Embryonic facial prominence (tissue), 1 donor: ENCODE data around the gene DCT.
"Not testable (repeated sequence)": the region's sequence is repeated elsewhere in the genome, so short reads cannot be mapped to it uniquely, and the experiment has no call there.

ENCODE experiments used
- DNase-seq: peaks from one replicate; pipeline ENCODE4 v3.0.0-alpha.2; 2016; ENCODE audit errors: extremely low spot score

Gene DCT

DNA sequence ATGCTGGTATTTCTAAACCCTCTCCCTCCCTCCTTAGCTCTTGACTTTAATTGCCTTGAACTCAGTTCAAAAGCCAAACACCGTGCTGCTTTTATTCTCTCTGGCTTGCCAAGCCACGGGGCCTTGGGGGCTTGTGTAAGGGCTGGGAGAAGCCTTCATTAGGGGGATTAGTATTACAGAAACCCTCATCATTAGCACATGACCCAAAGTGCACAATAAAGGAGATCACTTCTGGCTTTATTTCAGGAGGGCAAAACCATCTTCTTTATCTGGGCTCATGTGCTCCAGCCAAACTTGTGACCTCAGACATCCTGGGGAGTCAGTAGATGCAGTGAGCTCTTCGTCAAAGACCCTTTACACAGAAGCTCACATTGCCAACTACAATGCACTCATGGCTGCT lies at the start of gene DCT:
Gene DCT, minus strand, starts transcription at position 67 of the 400 bp plus-strand sequence. CDS start 427 bp downstream, outside the sequence.
- DNase-seq: no peak

- DNase-seq: not testable (repeated sequence)
Observed at GRCh38 chr13:94526956-94527355, 47.5 kb upstream of the DCT start.

DNA sequence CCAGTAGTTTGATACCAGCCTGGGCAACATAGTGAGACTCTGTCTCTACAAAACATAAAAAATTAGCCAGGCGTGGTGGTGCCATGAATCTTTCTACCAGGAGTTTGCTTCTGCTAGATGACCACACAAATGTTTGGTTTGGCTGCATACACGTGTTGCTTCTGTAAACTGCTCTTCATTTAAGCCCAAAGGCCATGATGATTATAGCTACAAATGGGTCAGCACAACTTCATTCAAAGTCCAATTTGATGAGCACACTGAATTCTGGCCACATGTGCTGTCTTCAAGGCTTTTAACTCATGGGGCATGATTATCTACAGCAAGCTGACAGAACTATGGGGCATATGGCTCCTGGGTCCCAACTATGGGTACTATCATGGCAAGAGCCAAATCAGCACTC lies 46.3 kb upstream of the DCT start:
- DNase-seq: no peak

DNA sequence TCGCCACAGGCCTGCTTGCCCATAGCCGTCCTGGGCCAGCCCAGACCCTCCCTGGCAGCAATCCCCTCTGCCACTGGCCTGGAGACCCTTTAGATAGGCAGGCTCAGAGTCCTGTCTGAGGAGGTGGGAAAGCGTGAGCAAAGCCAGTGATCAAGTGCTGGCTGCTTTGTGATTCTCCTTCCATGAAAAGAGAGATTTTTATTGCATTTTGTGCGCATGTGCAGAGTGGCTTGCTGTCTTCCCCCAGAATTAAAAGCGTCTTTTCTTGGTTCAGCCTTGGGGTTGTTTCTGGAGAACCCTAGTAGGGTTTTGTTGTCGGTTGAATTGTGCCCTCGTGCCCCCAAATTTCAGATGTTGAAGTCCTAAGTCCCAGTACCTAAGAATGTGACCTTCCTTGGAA lies 44.9 kb upstream of the DCT start:
- DNase-seq: no peak

- DNase-seq: no peak
Observed at GRCh38 chr13:94520001-94520400, 40.5 kb upstream of the DCT start.

DNA sequence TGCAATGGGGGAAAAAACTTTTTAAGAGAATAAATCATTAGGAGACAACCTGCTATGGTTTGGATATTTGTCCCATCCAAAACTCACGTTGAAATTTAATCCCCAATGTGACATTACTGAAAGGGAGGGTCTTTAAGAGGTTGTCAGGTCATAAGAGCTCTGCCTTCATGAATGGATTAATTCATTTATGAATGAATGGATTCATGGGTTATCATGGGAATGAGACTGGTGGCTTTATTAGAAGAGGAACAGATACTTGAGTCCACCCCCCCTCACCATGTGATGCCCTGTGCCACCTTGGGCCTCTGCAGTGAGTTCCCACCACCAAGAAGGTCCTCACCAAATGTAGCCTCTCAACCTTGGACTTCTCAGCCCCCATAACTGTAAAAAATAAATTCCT lies 37.0 kb upstream of the DCT start:
- DNase-seq: no peak

DNA sequence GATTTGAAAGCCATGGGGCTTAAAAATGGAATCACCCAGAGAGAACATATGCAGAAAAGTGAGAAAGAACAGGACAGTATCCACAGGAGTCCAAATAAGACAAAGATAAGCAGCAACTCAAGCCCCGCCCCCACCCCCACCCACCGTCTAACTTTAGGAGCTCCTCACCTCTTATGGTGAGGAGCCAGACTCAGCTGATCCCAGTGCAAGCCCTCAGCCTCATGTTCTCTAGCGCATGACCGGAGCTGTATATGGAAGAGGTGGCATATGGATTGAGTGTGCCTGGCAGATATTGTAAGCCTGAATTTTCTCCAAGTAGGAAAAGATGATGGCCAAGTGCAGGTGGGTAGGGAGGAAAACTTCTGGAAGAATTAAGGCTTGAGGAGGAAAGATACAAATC lies 36.4 kb upstream of the DCT start:
- DNase-seq: no peak

GRCh38 chr13:94515374-94515773 lies 35.9 kb upstream of the DCT start:
- DNase-seq: no peak

- DNase-seq: no peak
Observed at GRCh38 chr13:94513026-94513425, 33.5 kb upstream of the DCT start.

DNA sequence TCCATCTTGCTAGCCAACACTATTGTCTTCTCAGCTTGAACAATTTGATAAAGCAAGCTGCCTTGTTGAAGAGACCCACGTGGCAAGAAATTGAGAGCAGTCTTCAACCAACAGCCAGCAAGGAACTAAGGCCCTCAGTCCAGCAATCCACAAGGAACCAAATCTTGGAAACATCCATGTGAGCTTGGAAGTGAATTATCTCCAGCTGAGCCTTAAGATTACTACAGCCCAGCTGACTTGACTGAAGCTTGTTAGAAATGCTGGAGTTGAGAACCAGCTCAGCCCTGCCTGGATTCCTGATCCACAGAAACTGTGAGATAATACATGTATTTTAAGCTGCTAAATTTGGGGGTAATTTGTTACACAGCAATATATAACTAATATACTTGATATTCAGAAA lies 26.2 kb upstream of the DCT start:
- DNase-seq: no peak

DNA sequence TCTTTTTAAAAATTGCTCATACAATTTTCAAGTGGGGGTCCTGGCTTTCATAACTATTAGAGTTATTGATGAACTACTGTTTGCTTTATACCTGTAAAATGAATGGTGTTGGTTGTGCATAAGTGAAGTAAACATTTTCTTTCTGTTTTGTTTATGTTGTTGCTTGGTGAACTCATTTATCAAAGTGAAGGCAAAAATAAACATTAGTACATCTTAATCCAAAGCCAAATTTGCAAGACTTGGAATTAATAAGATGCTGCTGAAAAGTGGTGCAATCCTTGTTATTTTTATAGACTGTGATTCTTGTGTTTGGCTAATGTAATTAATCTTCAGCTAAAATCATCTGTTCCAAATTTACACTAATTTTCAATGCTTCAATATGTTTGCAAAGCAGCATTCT lies 24.4 kb upstream of the DCT start:
- no peak for DNase-seq

DNA sequence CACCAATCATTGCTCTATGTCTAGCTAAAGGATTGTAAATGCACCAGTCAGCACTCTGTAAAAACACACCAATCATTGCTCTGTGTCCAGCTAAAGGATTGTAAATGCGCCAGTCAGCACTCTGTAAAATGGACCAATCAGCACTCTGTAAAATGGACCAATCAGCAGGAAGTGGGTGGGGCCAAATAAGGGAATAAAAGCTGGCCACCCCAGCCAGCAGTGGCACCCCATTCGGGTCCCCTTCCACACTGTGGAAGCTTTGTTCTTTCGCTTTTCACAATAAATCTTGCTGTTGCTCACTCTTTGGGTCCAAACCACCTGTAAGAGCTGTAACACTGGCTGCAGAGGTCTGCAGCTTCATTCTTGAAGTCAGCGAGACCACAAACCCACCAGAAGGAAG lies 19.3 kb upstream of the DCT start:
- not testable (repeated sequence) for DNase-seq

DNA sequence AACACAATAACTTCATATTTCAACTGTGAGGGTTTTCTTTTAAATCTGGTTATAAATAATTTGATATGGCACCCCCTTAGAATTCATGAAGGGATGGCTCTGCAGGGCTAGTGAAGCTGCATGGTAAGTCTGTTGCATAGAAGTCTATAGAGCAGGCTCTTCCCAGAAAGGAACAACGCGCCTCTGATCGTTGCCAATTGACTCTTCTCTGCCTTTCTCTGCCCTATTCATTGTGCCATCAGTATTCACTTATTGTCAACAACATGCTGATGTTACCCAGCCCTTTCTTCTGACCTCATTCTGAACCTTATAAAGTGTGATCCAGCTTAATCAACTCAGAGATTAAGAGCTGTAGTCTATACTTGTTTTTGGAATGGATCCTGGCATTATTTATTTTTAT lies 16.3 kb upstream of the DCT start:
- no peak for DNase-seq

- DNase-seq: no peak
Observed at GRCh38 chr13:94494026-94494425, 14.5 kb upstream of the DCT start.

- DNase-seq: no peak
Observed at GRCh38 chr13:94487043-94487442, 7.6 kb upstream of the DCT start.

DNA sequence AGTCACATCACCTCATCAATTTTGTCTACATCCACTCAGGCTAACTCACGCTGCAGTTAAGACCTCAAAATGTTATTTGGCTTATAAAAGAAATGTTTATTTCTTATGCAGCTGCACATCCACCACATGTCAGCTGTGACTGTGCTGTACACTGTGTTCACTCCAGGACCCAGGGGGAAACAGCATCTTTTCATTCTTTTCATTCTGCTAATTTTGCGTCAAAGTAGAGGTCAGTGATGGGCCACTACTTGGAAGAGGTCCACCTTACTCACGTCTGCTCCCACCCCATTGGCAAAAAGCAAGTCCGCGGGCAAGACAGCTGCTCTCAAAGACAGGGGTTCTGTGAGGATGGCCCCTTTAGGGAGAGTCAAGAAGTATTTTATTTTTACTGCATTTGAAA lies 4.5 kb upstream of the DCT start:
- DNase-seq: no peak

DNA sequence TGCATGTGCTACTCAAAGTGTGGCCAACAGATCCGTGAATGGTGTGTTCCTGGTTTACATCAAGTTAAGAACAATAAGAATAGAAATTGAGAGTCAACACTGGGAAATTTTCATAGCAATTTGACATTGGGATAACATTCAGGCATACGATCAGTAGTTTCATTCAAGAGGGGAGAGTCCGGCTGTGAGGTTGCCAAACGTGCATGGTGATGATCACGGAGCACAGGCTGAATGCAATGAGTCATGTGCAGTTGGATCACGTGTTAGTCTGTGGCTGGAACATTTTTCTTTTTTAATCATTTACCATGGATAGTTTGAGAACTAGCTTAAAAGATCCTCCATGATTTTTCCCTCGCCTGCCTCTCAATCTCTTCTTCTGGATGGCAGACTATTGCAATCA lies 2.5 kb upstream of the DCT start:
- no peak for DNase-seq

GRCh38 chr13:94480672-94481145 lies 1.2 kb upstream of the DCT start:
- DNase-seq: no peak

GRCh38 chr13:94478913-94479312 lies 569 bp downstream of the DCT start:
- no peak for DNase-seq

DNA sequence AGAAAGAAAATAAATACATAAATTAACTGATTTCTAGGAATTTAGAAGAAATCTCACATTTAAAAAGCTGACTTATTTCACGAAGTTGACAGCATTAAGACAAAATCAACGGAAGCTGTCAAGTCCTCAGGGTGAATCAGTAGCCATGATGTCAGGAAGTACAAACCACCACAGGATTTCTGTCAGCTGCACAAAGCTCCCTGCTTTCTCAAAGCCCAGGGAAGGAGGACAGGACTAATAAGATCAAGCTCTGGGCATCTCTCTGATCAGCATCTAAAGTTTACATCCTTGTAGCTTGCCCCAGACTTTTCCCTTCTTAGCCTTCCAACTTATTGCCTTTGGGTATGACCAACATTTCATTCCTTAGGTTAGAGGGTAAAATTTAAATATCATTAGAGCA lies 9.4 kb downstream of the DCT start:
- DNase-seq: no peak

- no peak for DNase-seq
Observed at GRCh38 chr13:94464771-94465170, 14.7 kb downstream of the DCT start.

- no peak for DNase-seq
Observed at GRCh38 chr13:94462670-94463069, 16.8 kb downstream of the DCT start.

GRCh38 chr13:94459116-94459515 lies 20.4 kb downstream of the DCT start:
- no peak for DNase-seq

GRCh38 chr13:94455414-94455813 lies 24.1 kb downstream of the DCT start:
- DNase-seq: no peak

GRCh38 chr13:94454906-94455305 lies 24.6 kb downstream of the DCT start:
- no peak for DNase-seq
